Measurements from ENCODE around the gene HIVEP1. TPM values are rescaled to one million over a fixed set of nuclear protein-coding genes. Genes with fewer than 3 reads are reported as not detected.

Gene HIVEP1
- total and polyA plus RNA-seq, 5 donors from 2014 or later, result 3.9 to 96.4 (median 7.2) TPM

GRCh38 chr6:11994875-11995461, 17.1 kb upstream of the HIVEP1 start:
- Mint-ChIP-seq H3K4me1 (no peaks in the 10 kb centered on the region), H3K4me3 (no peak overlapping the region), H3K27me3 (peaks cover 15% of the 10 kb centered on the region), H3K36me3 (no peaks in the 10 kb centered on the region), H3K9me3 (peaks cover 0 to 4% (median 0%) of the 10 kb centered on the region in 7 donors), H3K27ac (peak overlapping the region in 1 of 3 donors; percentile 48)
- H3K4me1 ChIP-seq (ENCODE audit: control insufficient read depth, insufficient read depth, low read length, poor library complexity, severe bottlenecking), result no peaks in the 10 kb centered on the region
- no peak for DNase-seq
- no peak overlapping the region for H3K27ac ChIP-seq (ENCODE audit: insufficient read depth, low read length, poor library complexity, severe bottlenecking)
- H3K36me3 ChIP-seq (ENCODE audit: control insufficient read depth, insufficient read depth, low read length), result no peaks in the 10 kb centered on the region
- ATAC-seq (ENCODE audit: low read depth in 2 of 2), result no peak
- H3K27me3 ChIP-seq (ENCODE audit: control insufficient read depth, insufficient read depth, low read length), result no peaks in the 10 kb centered on the region
- H3K4me3 ChIP-seq (ENCODE audit: low read depth, low read length), result no peak overlapping the region
- no peaks in the 10 kb centered on the region for H3K9me3 ChIP-seq (ENCODE audit: control insufficient read depth in 2 of 2, low read length in 2 of 2)

GRCh38 chr6:11996751-11997150, 15.4 kb upstream of the HIVEP1 start:
- H3K4me3 ChIP-seq (ENCODE audit: low read depth, low read length), result no peak overlapping the region
- no peaks in the 10 kb centered on the region for H3K36me3 ChIP-seq (ENCODE audit: control insufficient read depth, insufficient read depth, low read length)
- H3K4me1 ChIP-seq (ENCODE audit: control insufficient read depth, insufficient read depth, low read length, poor library complexity, severe bottlenecking), result no peaks in the 10 kb centered on the region
- no peaks in the 10 kb centered on the region for H3K9me3 ChIP-seq (ENCODE audit: control insufficient read depth in 2 of 2, low read length in 2 of 2)
- Mint-ChIP-seq H3K27me3 (peaks cover 15% of the 10 kb centered on the region), H3K9me3 (peaks cover 0 to 4% (median 0%) of the 10 kb centered on the region in 7 donors), H3K27ac (no peak overlapping the region), H3K4me1 (peaks cover 0 to 2% (median 0%) of the 10 kb centered on the region in 4 donors), H3K36me3 (no peaks in the 10 kb centered on the region), H3K4me3 (no peak overlapping the region)
- DNase-seq (no peak), ATAC-seq (ENCODE audit: low read depth in 2 of 2) (no peak)
- no peaks in the 10 kb centered on the region for H3K27me3 ChIP-seq (ENCODE audit: control insufficient read depth, insufficient read depth, low read length)
- no peak overlapping the region for H3K27ac ChIP-seq (ENCODE audit: insufficient read depth, low read length, poor library complexity, severe bottlenecking)

- H3K4me1 ChIP-seq (ENCODE audit: control insufficient read depth, insufficient read depth, low read length, poor library complexity, severe bottlenecking), result no peaks in the 10 kb centered on the region
- Mint-ChIP-seq H3K36me3 (no peaks in the 10 kb centered on the region), H3K9me3 (peaks cover 0 to 4% (median 0%) of the 10 kb centered on the region in 7 donors), H3K4me1 (peaks cover 0 to 2% (median 0%) of the 10 kb centered on the region in 4 donors), H3K27ac (peak overlapping the region in 1 of 3 donors; percentile 27), H3K4me3 (no peak overlapping the region), H3K27me3 (peaks cover 15% of the 10 kb centered on the region)
- H3K36me3 ChIP-seq (ENCODE audit: control insufficient read depth, insufficient read depth, low read length), result no peaks in the 10 kb centered on the region
- ATAC-seq (ENCODE audit: low read depth in 2 of 2) (no peak), DNase-seq (no peak)
- H3K9me3 ChIP-seq (ENCODE audit: control insufficient read depth in 2 of 2, low read length in 2 of 2), result no peaks in the 10 kb centered on the region
- no peaks in the 10 kb centered on the region for H3K27me3 ChIP-seq (ENCODE audit: control insufficient read depth, insufficient read depth, low read length)
- no peak overlapping the region for H3K4me3 ChIP-seq (ENCODE audit: low read depth, low read length)
- H3K27ac ChIP-seq (ENCODE audit: insufficient read depth, low read length, poor library complexity, severe bottlenecking), result no peak overlapping the region
These were observed 12.9 kb upstream of the HIVEP1 start for GRCh38 chr6:11999246-11999645.

GRCh38 chr6:12000174-12000573, 11.9 kb upstream of the HIVEP1 start:
- no peaks in the 10 kb centered on the region for H3K9me3 ChIP-seq (ENCODE audit: control insufficient read depth in 2 of 2, low read length in 2 of 2)
- no peak overlapping the region for H3K27ac ChIP-seq (ENCODE audit: insufficient read depth, low read length, poor library complexity, severe bottlenecking)
- H3K9me3 Mint-ChIP-seq, result peaks cover 0 to 4% (median 0%) of the 10 kb centered on the region in 7 donors
- no peaks in the 10 kb centered on the region for H3K36me3 Mint-ChIP-seq
- DNase-seq (no peak), ATAC-seq (ENCODE audit: low read depth in 2 of 2) (no peak)
- H3K4me3 ChIP-seq (ENCODE audit: low read depth, low read length), result no peak overlapping the region
- peaks cover 0 to 2% (median 0%) of the 10 kb centered on the region in 4 donors for H3K4me1 Mint-ChIP-seq
- no peaks in the 10 kb centered on the region for H3K4me1 ChIP-seq (ENCODE audit: control insufficient read depth, insufficient read depth, low read length, poor library complexity, severe bottlenecking)
- peaks cover 8% of the 10 kb centered on the region for H3K27me3 Mint-ChIP-seq
- H3K27ac Mint-ChIP-seq, result no peak overlapping the region
- no peaks in the 10 kb centered on the region for H3K36me3 ChIP-seq (ENCODE audit: control insufficient read depth, insufficient read depth, low read length)
- H3K27me3 ChIP-seq (ENCODE audit: control insufficient read depth, insufficient read depth, low read length), result no peaks in the 10 kb centered on the region
- H3K4me3 Mint-ChIP-seq, result no peak overlapping the region

GRCh38 chr6:12001004-12001705, 11.0 kb upstream of the HIVEP1 start:
- Mint-ChIP-seq H3K4me1 (peaks cover 0 to 2% (median 0%) of the 10 kb centered on the region in 4 donors), H3K9me3 (peaks cover 0 to 4% (median 0%) of the 10 kb centered on the region in 7 donors), H3K36me3 (no peaks in the 10 kb centered on the region), H3K4me3 (no peak overlapping the region), H3K27ac (no peak overlapping the region), H3K27me3 (peaks cover 8% of the 10 kb centered on the region)
- no peak overlapping the region for H3K4me3 ChIP-seq (ENCODE audit: low read depth, low read length)
- no peaks in the 10 kb centered on the region for H3K4me1 ChIP-seq (ENCODE audit: control insufficient read depth, insufficient read depth, low read length, poor library complexity, severe bottlenecking)
- no peaks in the 10 kb centered on the region for H3K36me3 ChIP-seq (ENCODE audit: control insufficient read depth, insufficient read depth, low read length)
- no peaks in the 10 kb centered on the region for H3K27me3 ChIP-seq (ENCODE audit: control insufficient read depth, insufficient read depth, low read length)
- ATAC-seq (ENCODE audit: low read depth in 2 of 2) (no peak), DNase-seq (no peak)
- no peak overlapping the region for H3K27ac ChIP-seq (ENCODE audit: insufficient read depth, low read length, poor library complexity, severe bottlenecking)
- no peaks in the 10 kb centered on the region for H3K9me3 ChIP-seq (ENCODE audit: control insufficient read depth in 2 of 2, low read length in 2 of 2)

GRCh38 chr6:12001706-12002435, 10.2 kb upstream of the HIVEP1 start:
- Mint-ChIP-seq H3K4me1 (peaks cover 0 to 5% (median 0%) of the 10 kb centered on the region in 4 donors), H3K9me3 (peaks cover 0 to 4% (median 0%) of the 10 kb centered on the region in 7 donors), H3K27me3 (peaks cover 8% of the 10 kb centered on the region), H3K36me3 (no peaks in the 10 kb centered on the region), H3K27ac (peak overlapping the region in 1 of 3 donors; percentile 58), H3K4me3 (no peak overlapping the region)
- no peaks in the 10 kb centered on the region for H3K36me3 ChIP-seq (ENCODE audit: control insufficient read depth, insufficient read depth, low read length)
- no peaks in the 10 kb centered on the region for H3K27me3 ChIP-seq (ENCODE audit: control insufficient read depth, insufficient read depth, low read length)
- ATAC-seq (ENCODE audit: low read depth in 2 of 2), result no peak
- H3K27ac ChIP-seq (ENCODE audit: insufficient read depth, low read length, poor library complexity, severe bottlenecking), result no peak overlapping the region
- no peaks in the 10 kb centered on the region for H3K9me3 ChIP-seq (ENCODE audit: control insufficient read depth in 2 of 2, low read length in 2 of 2)
- no peaks in the 10 kb centered on the region for H3K4me1 ChIP-seq (ENCODE audit: control insufficient read depth, insufficient read depth, low read length, poor library complexity, severe bottlenecking)
- DNase-seq, result no peak
- H3K4me3 ChIP-seq (ENCODE audit: low read depth, low read length), result no peak overlapping the region

- Histone ChIP-seq H3K27me3 (ENCODE audit: control insufficient read depth, insufficient read depth, low read length) (no peaks in the 10 kb centered on the region), H3K4me1 (ENCODE audit: control insufficient read depth, insufficient read depth, low read length, poor library complexity, severe bottlenecking) (peaks cover 20% of the 10 kb centered on the region), H3K36me3 (ENCODE audit: control insufficient read depth, insufficient read depth, low read length) (no peaks in the 10 kb centered on the region), H3K9me3 (ENCODE audit: control insufficient read depth in 2 of 2, low read length in 2 of 2) (no peaks in the 10 kb centered on the region), H3K27ac (ENCODE audit: insufficient read depth, low read length, poor library complexity, severe bottlenecking) (peak overlapping the region; percentile 99), H3K4me3 (ENCODE audit: low read depth, low read length) (no peak overlapping the region)
- H3K27ac Mint-ChIP-seq, result peak overlapping the region; percentile 67 to 100 (median 99)
- no peaks in the 10 kb centered on the region for H3K36me3 Mint-ChIP-seq
- peaks cover 15% of the 10 kb centered on the region for H3K27me3 Mint-ChIP-seq
- DNase-seq (no peak), ATAC-seq (ENCODE audit: low read depth in 2 of 2) (no peak)
- peaks cover 0 to 3% (median 0%) of the 10 kb centered on the region in 7 donors for H3K9me3 Mint-ChIP-seq
- H3K4me1 Mint-ChIP-seq, result peaks cover 8 to 30% (median 20%) of the 10 kb centered on the region in 4 donors
- peak overlapping the region in 2 of 4 donors; percentile 98 to 100 for H3K4me3 Mint-ChIP-seq
These were observed 4.6 kb upstream of the HIVEP1 start for GRCh38 chr6:12007473-12007872.

All from CD4-positive, CD25-positive, alpha-beta regulatory T cell (primary cell).